B cell (primary cell): ENCODE results near the gene DPM2. TPM values are rescaled to one million over a fixed set of nuclear protein-coding genes. Genes with fewer than 3 reads are reported as not detected.

Experiments used
- ATAC-seq: fragments of 200-7000 bp; cut with Tn5 transposase; one replicate; pipeline ENCODE4 v1.10.0; 2021; ENCODE audit warnings: low read depth, mild to moderate bottlenecking, moderate number of reproducible peaks, moderate library complexity
- CTCF ChIA-PET: fragments of 350-600 bp; sonication (Branson Sonifier 250); formaldehyde crosslinking; loops from one replicate; lab custom pipeline; 2021; ENCODE audit warnings: antibody characterized with exemption, inconsistent platforms; lab: Charles Lee
- POLR2A ChIA-PET: fragments of 350-600 bp; sonication (Branson Sonifier 250); formaldehyde crosslinking; loops from one replicate; lab custom pipeline; 2021; ENCODE audit warnings: antibody characterized with exemption; lab: Charles Lee
- DNase-seq: peaks from one replicate; pipeline ENCODE4 v3.0.0; 2013
- H2AFZ ChIP-seq: 2 replicates; pipeline ENCODE4 v1.6.1; 2012; ENCODE audit warnings: mild to moderate bottlenecking, low read depth, low read length; ENCODE audit not compliant: insufficient read depth, poor library complexity, severe bottlenecking
- H3K27ac ChIP-seq, 2 donors: 1 replicate in 1 of 2; 2 replicates in 1 of 2; pipeline ENCODE4 v1.5.1; 2012 to 2013; ENCODE audit warnings: low read length in 2 of 2, mild to moderate bottlenecking in 2 of 2, moderate library complexity in 1 of 2
- H3K27me3 ChIP-seq, 4 experiments: fragments of 200-600 bp in 1 of 4; sonication (generic) in 1 of 4; replicated peaks in 1 of 4; 1 replicate in 2 of 4; 2 replicates in 2 of 4; pipeline versions ENCODE4 v1.6.1 to v1.7.0; 2013 to 2016; ENCODE audit warnings: low read length in 3 of 4, mild to moderate bottlenecking in 2 of 4, mixed read lengths in 1 of 4, moderate library complexity in 1 of 4; ENCODE audit not compliant: insufficient read depth in 4 of 4, control insufficient read depth in 3 of 4; ENCODE audit errors: control extremely low read depth in 1 of 4
- H3K36me3 ChIP-seq, 2 experiments: replicated peaks in 1 of 2; 1 replicate in 1 of 2; 2 replicates in 1 of 2; pipeline versions ENCODE4 v1.6.1 to v1.7.1; 2013; ENCODE audit warnings: low read length in 1 of 2; ENCODE audit not compliant: insufficient read depth in 2 of 2, control insufficient read depth in 1 of 2; ENCODE audit errors: control extremely low read depth in 1 of 2, extremely low read depth in 1 of 2
- H3K4me1 ChIP-seq, 2 donors: fragments of 200-600 bp in 1 of 2; sonication (generic) in 1 of 2; 1 replicate in 1 of 2; 2 replicates in 1 of 2; pipeline versions ENCODE4 v1.5.1 to v1.6.1; 2013 to 2017; ENCODE audit warnings: low read length in 2 of 2; ENCODE audit not compliant: control insufficient read depth in 2 of 2, insufficient read depth in 2 of 2
- H3K4me2 ChIP-seq: replicated peaks from 2 replicates; pipeline ENCODE3; 2012; ENCODE audit warnings: mild to moderate bottlenecking, low read depth, low read length; ENCODE audit not compliant: poor library complexity, severe bottlenecking
- H3K4me3 ChIP-seq, 5 experiments: fragments of 200-600 bp in 1 of 5; sonication (generic) in 1 of 5; 1 replicate in 3 of 5; 2 replicates in 2 of 5; pipeline versions ENCODE4 v1.5.1 to v1.7.0; 2011 to 2016; ENCODE audit warnings: low read length in 4 of 5, mild to moderate bottlenecking in 4 of 5, low read depth in 2 of 5, control low read depth in 1 of 5, moderate library complexity in 1 of 5; ENCODE audit not compliant: insufficient read depth in 1 of 5; ENCODE audit errors: control extremely low read depth in 1 of 5, extremely low read depth in 1 of 5
- H3K79me2 ChIP-seq: fragments of 200-600 bp; sonication (generic); one replicate; pipeline ENCODE4 v1.6.0; 2016; ENCODE audit warnings: low read length; ENCODE audit not compliant: control insufficient read depth, insufficient read depth
- H3K9ac ChIP-seq: fragments of 200-600 bp; sonication (generic); 2 replicates; pipeline ENCODE4 v1.6.1; 2017; ENCODE audit warnings: mild to moderate bottlenecking, low read length, moderate library complexity
- H3K9me3 ChIP-seq, 3 donors: one replicate each; pipeline versions ENCODE4 v1.6.1 to v1.7.1; 2013; ENCODE audit warnings: low read length in 2 of 3; ENCODE audit not compliant: control insufficient read depth in 2 of 3, insufficient read depth in 1 of 3; ENCODE audit errors: control extremely low read depth in 1 of 3
- H4K20me1 ChIP-seq: 2 replicates; pipeline ENCODE4 v1.6.0; 2012; ENCODE audit warnings: mild to moderate bottlenecking, low read length; ENCODE audit not compliant: insufficient read depth, control insufficient read depth, poor library complexity, severe bottlenecking
- H3K27ac Mint-ChIP-seq: one replicate; pipeline ENCODE4 v1.8.0; 2021; ENCODE audit warnings: mixed read lengths
- H3K27me3 Mint-ChIP-seq: one replicate; pipeline ENCODE4 v1.8.0; 2021; ENCODE audit warnings: mixed read lengths
- H3K4me1 Mint-ChIP-seq: one replicate; pipeline ENCODE4 v1.8.0; 2021; ENCODE audit warnings: mixed read lengths
- H3K4me3 Mint-ChIP-seq: one replicate; pipeline ENCODE4 v1.8.0; 2021; ENCODE audit warnings: mixed read lengths
- H3K9me3 Mint-ChIP-seq: one replicate; pipeline ENCODE4 v1.8.0; 2022; ENCODE audit warnings: mixed read lengths; ENCODE audit not compliant: insufficient read depth
- CTCF ChIP-seq: fragments of 200-600 bp; IDR thresholded peaks from one replicate; pipeline ENCODE4 v1.8.0; 2022; ENCODE audit warnings: antibody characterized with exemption, mild to moderate bottlenecking
- EZH2 ChIP-seq: IDR thresholded peaks from 2 replicates; pipeline ENCODE4 v1.6.1; 2012; ENCODE audit warnings: borderline replicate concordance, low read depth, mild to moderate bottlenecking, moderate library complexity, low read length; ENCODE audit not compliant: insufficient read depth, poor library complexity, severe bottlenecking
- WGBS: methylation state at CpG from one replicate; pipeline ENCODE4 v1.1.5; 2013; ENCODE audit warnings: missing lambda C conversion rate; ENCODE audit not compliant: insufficient coverage; 5-methylcytosine and 5-hydroxymethylcytosine counted together
- intact Hi-C: fragments of 100-400 bp; cut with micrococcal nuclease; formaldehyde crosslinking; loops from one replicate; pipeline ENCODE4 v1.10.0; 2022
- polyA plus RNA-seq: library from polyadenylated mRNA; depleted of rRNA; stranded (reverse); fragments of >200 nt; gene quantifications from 2 replicates; pipeline ENCODE4 v1.2.3, GENCODE V29; 2012
- total RNA-seq, 2 donors: library from RNA; stranded (reverse); fragments of 120-200 nt in 1 of 2; gene quantifications; 1 replicate in 1 of 2; 2 replicates in 1 of 2; pipeline versions ENCODE4 v1.2.3 to v1.2.4, GENCODE V29; 2013 to 2022

Gene DPM2
- total and polyA plus RNA-seq, 2 donors (not counting 1 experiment from before 2014, with no cell fraction given) = 34.1 to 42.9 TPM

GRCh38 chr9:127966416-127967150, 28.9 kb upstream of the DPM2 start:
- POLR2A ChIA-PET = interaction anchor here (0.7 to 1.1 kb wide), 3 partner anchors 13 to 37 kb away, joined by 3 to 6 read pairs (median 5); partner anchors contain the start of gene EEIG1
- H3K4me1 Mint-ChIP-seq = peaks cover 93% of the 10 kb centered on the region
- no peaks in the 10 kb centered on the region for H3K27me3 Mint-ChIP-seq
- intact Hi-C loops = no loop called here
- TF ChIP-seq CTCF = no peak
- no peak for TF ChIP-seq EZH2
- H3K9me3 Mint-ChIP-seq = no peaks in the 10 kb centered on the region
- Histone ChIP-seq H3K9ac (no peak overlapping the region), H3K9me3 (no peaks in the 10 kb centered on the region), H3K4me3 (no peak overlapping the region), H3K27ac (peak overlapping the region in 1 of 2 donors; percentile 97), H3K36me3 (peaks cover 0 to 20% of the 10 kb centered on the region in 2 experiments), H2AFZ (no peak overlapping the region), H4K20me1 (peaks cover 90% of the 10 kb centered on the region), H3K4me2 (peak overlapping the region; percentile 47), H3K27me3 (no peaks in the 10 kb centered on the region), H3K4me1 (peaks cover 73 to 90% of the 10 kb centered on the region in 2 donors), H3K79me2 (peaks cover 99% of the 10 kb centered on the region)
- H3K27ac Mint-ChIP-seq = peak overlapping the region; percentile 78
- no peak for ATAC-seq
- WGBS = 61% methylated on average over 5 of the region's 8 CpGs
- CTCF ChIA-PET = interaction anchor here (0.7 to 4.4 kb wide), 8 partner anchors 11 to 68 kb away, joined by 3 to 22 read pairs (median 7); no protein-coding TSS in a partner anchor
- no peak for DNase-seq
- peak overlapping the region; percentile 35 for H3K4me3 Mint-ChIP-seq

- H3K4me1 Mint-ChIP-seq = peaks cover 93% of the 10 kb centered on the region
- Histone ChIP-seq H3K27me3 (no peaks in the 10 kb centered on the region), H3K9me3 (no peaks in the 10 kb centered on the region), H3K4me3 (no peak overlapping the region), H2AFZ (no peak overlapping the region), H3K36me3 (peaks cover 0 to 27% of the 10 kb centered on the region in 2 experiments), H4K20me1 (peaks cover 90% of the 10 kb centered on the region), H3K4me2 (peak overlapping the region; percentile 47), H3K79me2 (peaks cover 100% of the 10 kb centered on the region), H3K9ac (no peak overlapping the region), H3K4me1 (peaks cover 71 to 88% of the 10 kb centered on the region in 2 donors), H3K27ac (peak overlapping the region in 1 of 2 donors; percentile 97)
- ATAC-seq = no peak
- intact Hi-C loops = no loop called here
- peak overlapping the region; percentile 91 for H3K27ac Mint-ChIP-seq
- DNase-seq = no peak
- ChIA-PET CTCF (interaction anchor here (0.7 to 4.4 kb wide), 5 partner anchors 13 to 69 kb away, joined by 3 to 22 read pairs (median 8); no protein-coding TSS in a partner anchor), POLR2A (interaction anchor here (0.7 to 1.9 kb wide), 3 partner anchors 11 to 37 kb away, joined by 3 to 14 read pairs (median 5); no protein-coding TSS in a partner anchor)
- H3K27me3 Mint-ChIP-seq = no peaks in the 10 kb centered on the region
- 96% methylated on average over 5 of the region's 6 CpGs for WGBS
- no peaks in the 10 kb centered on the region for H3K9me3 Mint-ChIP-seq
- peak overlapping the region; percentile 70 for H3K4me3 Mint-ChIP-seq
- TF ChIP-seq CTCF (no peak), EZH2 (no peak)
Measured at GRCh38 chr9:127965953-127966352, 28.3 kb upstream of the DPM2 start.
